Ectodermal cell (in vitro differentiated cells): ENCODE measurements around the gene LMOD1.
A peak's percentile ranks its signal among the peaks of the same experiment; 100 is the strongest.

Experiments
- H3K27ac ChIP-seq: 2 replicates; pipeline ENCODE4 v1.7.0; 2013; ENCODE audit warnings: mild to moderate bottlenecking, low read depth, low read length; ENCODE audit not compliant: insufficient read depth, poor library complexity, severe bottlenecking
- H3K27me3 ChIP-seq: 2 replicates; pipeline ENCODE4 v1.7.0; 2013; ENCODE audit warnings: mild to moderate bottlenecking, low read length; ENCODE audit not compliant: insufficient read depth, control insufficient read depth, poor library complexity, severe bottlenecking
- H3K36me3 ChIP-seq: one replicate; pipeline ENCODE4 v1.7.0; 2013; ENCODE audit warnings: low read length; ENCODE audit not compliant: control insufficient read depth, insufficient read depth
- H3K4me1 ChIP-seq: one replicate; pipeline ENCODE4 v1.7.0; 2013; ENCODE audit warnings: low read length; ENCODE audit not compliant: control insufficient read depth, insufficient read depth
- H3K4me3 ChIP-seq: 2 replicates; pipeline ENCODE4 v1.7.0; 2013; ENCODE audit warnings: low read depth, low read length, control low read depth; ENCODE audit not compliant: insufficient read depth
- H3K9me3 ChIP-seq: 2 replicates; pipeline ENCODE4 v1.7.0; 2013; ENCODE audit warnings: mild to moderate bottlenecking, low read length, moderate library complexity; ENCODE audit not compliant: control insufficient read depth
- WGBS, 2 experiments: methylation state at CpG; one replicate each; pipeline ENCODE4 v1.1.7; 2013; ENCODE audit warnings: missing lambda C conversion rate in 2 of 2; 5-methylcytosine and 5-hydroxymethylcytosine counted together

The LMOD1 gene

GRCh38 chr1:201894343-201895119 is 51.8 kb downstream of the LMOD1 start:
- WGBS, 2 experiments = 70 to 72% methylated on average over 5 of the region's 5 CpGs
- Histone ChIP-seq H3K9me3 (no peaks in the 10 kb centered on the region), H3K4me3 (no peak overlapping the region), H3K27me3 (peaks cover 11% of the 10 kb centered on the region), H3K27ac (no peak overlapping the region), H3K36me3 (no peaks in the 10 kb centered on the region), H3K4me1 (peaks cover 14% of the 10 kb centered on the region)

- peaks cover 16% of the 10 kb centered on the region for H3K27me3 ChIP-seq
- no peaks in the 10 kb centered on the region for H3K36me3 ChIP-seq
- H3K4me1 ChIP-seq = peaks cover 17% of the 10 kb centered on the region
- H3K4me3 ChIP-seq = no peak overlapping the region
- H3K27ac ChIP-seq = no peak overlapping the region
- 50 to 62% methylated on average over 3 of the region's 3 CpGs for WGBS, 2 experiments
- no peaks in the 10 kb centered on the region for H3K9me3 ChIP-seq
Observed at GRCh38 chr1:201893431-201893830, 52.9 kb downstream of the LMOD1 start.

- Histone ChIP-seq H3K36me3 (no peaks in the 10 kb centered on the region), H3K27ac (no peak overlapping the region), H3K9me3 (no peaks in the 10 kb centered on the region), H3K27me3 (peaks cover 16% of the 10 kb centered on the region), H3K4me1 (peaks cover 23% of the 10 kb centered on the region), H3K4me3 (no peak overlapping the region)
- 92 to 96% methylated on average over 6 of the region's 6 CpGs for WGBS, 2 experiments
Observed at GRCh38 chr1:201892211-201892610, 54.1 kb downstream of the LMOD1 start.

- no peaks in the 10 kb centered on the region for H3K9me3 ChIP-seq
- no peak overlapping the region for H3K27ac ChIP-seq
- H3K4me3 ChIP-seq = no peak overlapping the region
- peaks cover 23% of the 10 kb centered on the region for H3K4me1 ChIP-seq
- no peaks in the 10 kb centered on the region for H3K36me3 ChIP-seq
- H3K27me3 ChIP-seq = peaks cover 16% of the 10 kb centered on the region
- WGBS, 2 experiments = 85 to 89% methylated on average over 5 of the region's 5 CpGs
Observed at GRCh38 chr1:201891451-201892045, 54.8 kb downstream of the LMOD1 start.

- peaks cover 16% of the 10 kb centered on the region for H3K27me3 ChIP-seq
- WGBS, 2 experiments = 90 to 92% methylated on average over 3 of the region's 3 CpGs
- H3K36me3 ChIP-seq = no peaks in the 10 kb centered on the region
- no peaks in the 10 kb centered on the region for H3K9me3 ChIP-seq
- no peak overlapping the region for H3K27ac ChIP-seq
- no peak overlapping the region for H3K4me3 ChIP-seq
- H3K4me1 ChIP-seq = peaks cover 23% of the 10 kb centered on the region
Observed at GRCh38 chr1:201890806-201891450, 55.4 kb downstream of the LMOD1 start.

GRCh38 chr1:201890223-201890622 is 56.1 kb downstream of the LMOD1 start:
- Histone ChIP-seq H3K27me3 (peaks cover 16% of the 10 kb centered on the region), H3K27ac (no peak overlapping the region), H3K36me3 (no peaks in the 10 kb centered on the region), H3K9me3 (no peaks in the 10 kb centered on the region), H3K4me1 (peaks cover 23% of the 10 kb centered on the region), H3K4me3 (no peak overlapping the region)
- WGBS, 2 experiments = 93 to 94% methylated on average over 7 of the region's 7 CpGs

- no peaks in the 10 kb centered on the region for H3K9me3 ChIP-seq
- H3K27me3 ChIP-seq = peaks cover 16% of the 10 kb centered on the region
- H3K4me1 ChIP-seq = peaks cover 22% of the 10 kb centered on the region
- WGBS, 2 experiments = 41 to 42% methylated on average over 33 of the region's 33 CpGs
- H3K36me3 ChIP-seq = no peaks in the 10 kb centered on the region
- H3K4me3 ChIP-seq = peak overlapping the region; percentile 59
- no peak overlapping the region for H3K27ac ChIP-seq
Observed at GRCh38 chr1:201889090-201889968, 57.0 kb downstream of the LMOD1 start.

GRCh38 chr1:201888282-201889089 is 57.9 kb downstream of the LMOD1 start, which contains the start of gene SHISA4:
Gene SHISA4 (plus strand): TSS chr1:201888898. CDS start chr1:201888995, 97 bp downstream.
- WGBS, 2 experiments = 1 to 2% methylated on average over 49 of the region's 49 CpGs
- Histone ChIP-seq H3K9me3 (no peaks in the 10 kb centered on the region), H3K27me3 (peaks cover 16% of the 10 kb centered on the region), H3K36me3 (no peaks in the 10 kb centered on the region), H3K4me3 (peak within 1 kb of the TSS; percentile 59), H3K4me1 (peaks cover 14% of the 10 kb centered on the region), H3K27ac (no peak within 1 kb of the TSS)

GRCh38 chr1:201887116-201887866 is 59.1 kb downstream of the LMOD1 start:
- H3K27ac ChIP-seq = no peak overlapping the region
- peaks cover 9% of the 10 kb centered on the region for H3K4me1 ChIP-seq
- no peaks in the 10 kb centered on the region for H3K9me3 ChIP-seq
- peaks cover 16% of the 10 kb centered on the region for H3K27me3 ChIP-seq
- H3K4me3 ChIP-seq = no peak overlapping the region
- WGBS, 2 experiments = 91 to 95% methylated on average over 5 of the region's 5 CpGs
- no peaks in the 10 kb centered on the region for H3K36me3 ChIP-seq
